K562 (cell line): Measurements from ENCODE around the gene MYO1D. TPM values are rescaled to one million over a fixed set of nuclear protein-coding genes. Genes with fewer than 3 reads are reported as not detected.

Experiments used
- CHD1 ChIP-seq: fragments of 200-600 bp; sonication (generic); IDR thresholded peaks from one replicate; pipeline ENCODE4 v1.6.1; 2012; ENCODE audit warnings: mild to moderate bottlenecking, moderate library complexity, low read length, inconsistent platforms
- CHD7 ChIP-seq: fragments of 200-600 bp; sonication (generic); IDR thresholded peaks from one replicate; pipeline ENCODE4 v1.6.1; 2012; ENCODE audit warnings: mild to moderate bottlenecking, low read depth, low read length, inconsistent platforms
- DIDO1 ChIP-seq: fragments of 450-650 bp; IDR thresholded peaks from 2 replicates; pipeline ENCODE4 v1.6.1; 2016; ENCODE audit warnings: low read depth, missing biosample characterization, missing genetic modification characterization
- HNRNPK ChIP-seq: fragments of 200-400 bp; formaldehyde crosslinking; IDR thresholded peaks from one replicate; pipeline ENCODE4 v1.6.1; 2018; ENCODE audit warnings: mild to moderate bottlenecking, low read depth, low read length; ENCODE audit not compliant: poor library complexity, severe bottlenecking
- ILF3 ChIP-seq: fragments of 450-650 bp; IDR thresholded peaks from 2 replicates; pipeline ENCODE4 v1.6.1; 2018; ENCODE audit warnings: antibody characterized with exemption, mild to moderate bottlenecking, moderate library complexity, borderline replicate concordance
- MYC ChIP-seq, 2 experiments: fragments of 250-450 bp in 1 of 2; sonication (Bioruptor Pico) in 1 of 2; IDR thresholded peaks; 2 replicates each; pipeline versions ENCODE4 v1.5.1 to v1.6.1; 2012 to 2021; ENCODE audit warnings: low read depth in 2 of 2, borderline replicate concordance in 1 of 2, improper control_type of control experiment in 1 of 2, low read length in 1 of 2, mild to moderate bottlenecking in 1 of 2, moderate library complexity in 1 of 2
- NR2C2 ChIP-seq, 2 experiments: fragments of 200-800 bp in 1 of 2; sonication (Bioruptor generic) in 1 of 2; sonication (generic) in 1 of 2; formaldehyde crosslinking in 1 of 2; IDR thresholded peaks; 2 replicates each; pipeline versions ENCODE4 v1.6.1 to v1.8.0; 2016 to 2022; ENCODE audit warnings: mild to moderate bottlenecking in 1 of 2, missing compliant biosample characterization in 1 of 2, missing genetic modification characterization in 1 of 2, missing genetic modification reagents in 1 of 2
- NR3C1 ChIP-seq: sonication (generic); formaldehyde crosslinking; IDR thresholded peaks from 2 replicates; pipeline ENCODE4 v1.8.1; 2022; ENCODE audit warnings: missing genetic modification reagents
- SIX5 ChIP-seq, 2 experiments: IDR thresholded peaks; 2 replicates each; pipeline ENCODE4 v1.6.1; 2011; ENCODE audit warnings: low read length in 2 of 2, borderline replicate concordance in 1 of 2, low read depth in 1 of 2, mild to moderate bottlenecking in 1 of 2, moderate library complexity in 1 of 2; ENCODE audit not compliant: insufficient read depth in 1 of 2
- STAG1 ChIP-seq: sonication (generic); formaldehyde crosslinking; IDR thresholded peaks from 2 replicates; pipeline ENCODE4 v1.5.0; 2020; ENCODE audit warnings: missing genetic modification reagents, borderline replicate concordance
- TEAD4 ChIP-seq, 2 experiments: sonication (generic) in 1 of 2; formaldehyde crosslinking in 1 of 2; IDR thresholded peaks; 2 replicates each; pipeline versions ENCODE4 v1.6.1 to v1.8.0; 2012 to 2022; ENCODE audit warnings: borderline replicate concordance in 1 of 2, inconsistent platforms in 1 of 2, low read length in 1 of 2, mild to moderate bottlenecking in 1 of 2, missing genetic modification reagents in 1 of 2
- ZNF639 ChIP-seq, 2 experiments: fragments of 200-800 bp in 1 of 2; sonication (Bioruptor generic) in 1 of 2; sonication (generic) in 1 of 2; formaldehyde crosslinking in 1 of 2; IDR thresholded peaks in 1 of 2; conservative IDR thresholded peaks in 1 of 2; 2 replicates each; pipeline versions ENCODE4 v1.5.0 to v1.6.1; 2016 to 2020; ENCODE audit warnings: missing compliant biosample characterization in 1 of 2, missing genetic modification characterization in 1 of 2, missing genetic modification reagents in 1 of 2
- polyA plus RNA-seq, 8 experiments: library from polyadenylated mRNA; depleted of rRNA in 4 of 8; stranded (reverse) in 5 of 8; unstranded in 3 of 8; fragments of >200 nt; fragmentation: Nextera tagmentation in 2 of 8; fragmentation: Illumina TruSeq in 1 of 8; extraction: Ambion mirVana in 2 of 8; extraction: Trizol in 1 of 8; gene quantifications; 2 replicates each; pipeline versions ENCODE4 v1.2.1 to v1.2.3, GENCODE V29; 2011 to 2014; ENCODE audit warnings: inconsistent platforms in 1 of 8, missing spikeins in 1 of 8
- total RNA-seq, 7 experiments: library from RNA; depleted of rRNA in 6 of 7; stranded (reverse); fragments of >200 nt in 6 of 7; fragmentation: Illumina TruSeq in 2 of 7; extraction: Trizol in 2 of 7; gene quantifications; 2 replicates each; pipeline versions ENCODE4 v1.2.1 to v1.2.3, GENCODE V29; 2011 to 2021; ENCODE audit warnings: low replicate concordance in 1 of 7

The MYO1D gene
- total and polyA plus RNA-seq, 9 of the 15 experiments (the other 6 are each of a cell fraction or from before 2014, with no cell fraction given) = 2.1 to 71.2 (median 45.4) TPM

- TF ChIP-seq CHD7 (no peak), ZNF639 (CRISPR knock-in tag; conservative IDR thresholded peaks at IDR 0.05 in 1 of 2, IDR thresholded peaks at IDR 0.05 in 1 of 2) (no peak), NR2C2 (CRISPR knock-in tag; IDR thresholded peaks at IDR 0.05) (no peak), NR2C2 (tag; IDR thresholded peaks at IDR 0.05) (no peak), MYC (IDR thresholded peaks at IDR 0.05; ENCODE audit: low read depth, low read length) (peak; percentile 62; the same call in 1 of the 2 replicates), MYC (CRISPR knock-in tag; IDR thresholded peaks at IDR 0.05; ENCODE audit: borderline replicate concordance, low read depth) (no peak), CHD1 (no peak), TEAD4 (IDR thresholded peaks at IDR 0.05; ENCODE audit: low read length) (no peak), TEAD4 (CRISPR knock-in tag; IDR thresholded peaks at IDR 0.05; ENCODE audit: borderline replicate concordance) (no peak), NR3C1 (CRISPR knock-in tag) (no peak), HNRNPK (no peak), DIDO1 (tag) (no peak), SIX5 (IDR thresholded peaks at IDR 0.05; ENCODE audit: borderline replicate concordance in 1 of 2, insufficient read depth in 1 of 2, low read depth in 1 of 2, low read length in 2 of 2) (no peak), STAG1 (no peak), ILF3 (no peak)
These were observed 35.4 kb upstream of the MYO1D start (continued) for GRCh38 chr17:32912218-32912897.
